ENCODE measurements around the gene TRMO. TPM values are rescaled to one million over a fixed set of nuclear protein-coding genes. Genes with fewer than 3 reads are reported as not detected.
"Not testable (repeated sequence)": the region's sequence is repeated elsewhere in the genome, so short reads cannot be mapped to it uniquely, and the experiment has no call there.

TRMO gene
- total RNA-seq, 2 experiments from 2014 or later: 14.9 to 15.4 TPM

DNA sequence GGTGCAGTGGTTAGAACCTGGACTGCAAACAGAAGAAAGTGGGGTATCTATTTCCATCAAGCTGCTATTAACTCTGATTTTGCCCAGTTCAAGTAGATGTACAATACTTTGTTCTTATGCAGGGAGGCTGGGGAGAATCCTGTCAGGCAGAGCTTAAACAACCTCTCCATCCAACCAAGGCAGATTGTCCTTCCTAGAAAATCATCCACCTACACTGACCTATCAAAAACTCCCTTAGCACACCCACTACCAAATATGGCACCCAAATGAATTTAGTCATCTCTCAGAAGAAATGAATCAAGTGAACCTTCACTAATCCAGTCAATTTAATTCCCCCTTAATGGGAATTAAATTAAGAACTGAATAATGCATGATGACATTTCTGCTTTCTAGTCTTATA, 34.0 kb upstream of the TRMO start:
- Mint-ChIP-seq H3K4me1 (peaks cover 3% of the 10 kb centered on the region), H3K27me3 (no peaks in the 10 kb centered on the region)
- CTCF ChIA-PET: interaction anchor here (0.7 to 5.2 kb wide), 4 partner anchors 16 to 728 kb away, joined by 3 to 41 read pairs (median 7); partner anchors contain the start of genes ANP32B and TRMO

DNA sequence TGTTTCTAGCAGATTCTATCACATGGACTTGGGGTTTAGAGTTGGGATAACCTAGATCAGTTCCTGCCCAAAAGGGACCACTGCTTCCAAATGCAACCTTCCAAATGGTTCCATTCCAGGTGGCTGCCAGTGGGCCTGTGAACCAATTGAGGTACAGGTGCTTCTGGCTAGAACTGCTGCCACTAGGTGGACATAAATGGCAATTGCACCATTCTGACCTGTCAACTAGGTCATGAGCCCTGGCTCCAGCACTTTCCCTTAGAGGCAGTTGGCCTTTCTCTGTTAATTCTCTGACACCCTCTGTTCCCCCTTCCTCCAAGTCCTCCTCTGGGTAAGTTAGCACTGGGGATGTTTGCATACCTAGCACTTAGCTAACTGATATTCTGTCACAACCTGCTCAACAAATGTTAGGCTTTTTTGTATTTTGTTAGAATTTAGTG, 32.3 kb upstream of the TRMO start:
- CTCF ChIA-PET: interaction anchor here (0.8 to 5.2 kb wide), 9 partner anchors 9 to 62 kb away, joined by 3 to 41 read pairs (median 3); partner anchors contain the start of genes ANP32B and TRMO
- H3K4me3 Mint-ChIP-seq: no peak overlapping the region
- peaks cover 8% of the 10 kb centered on the region for H3K27me3 Mint-ChIP-seq
- H3K36me3 Mint-ChIP-seq: no peaks in the 10 kb centered on the region
- DNase-seq (peak; percentile 72), ATAC-seq (peak; percentile 96)
- H3K4me1 Mint-ChIP-seq: peaks cover 7% of the 10 kb centered on the region
- no peaks in the 10 kb centered on the region for H3K9me3 Mint-ChIP-seq (ENCODE audit: low read depth)
- H3K27ac Mint-ChIP-seq: no peak overlapping the region

More for the DNA sequence above, 34.0 kb upstream of the TRMO start:
- Mint-ChIP-seq H3K27ac (no peak overlapping the region), H3K4me3 (no peak overlapping the region), H3K9me3 (ENCODE audit: low read depth) (no peaks in the 10 kb centered on the region), H3K36me3 (no peaks in the 10 kb centered on the region)
- ATAC-seq (no peak), DNase-seq (no peak)

- H3K27ac Mint-ChIP-seq; H3K4me1 Mint-ChIP-seq; H3K4me3 Mint-ChIP-seq; H3K9me3 Mint-ChIP-seq (ENCODE audit: low read depth); H3K36me3 Mint-ChIP-seq: not testable (repeated sequence)
- CTCF ChIA-PET: interaction anchor here (1.0 to 1.4 kb wide), 4 partner anchors 12 to 28 kb away, joined by 3 to 4 read pairs (median 3); partner anchors contain the start of gene TRMO
- DNase-seq: peak; percentile 46
- ATAC-seq: peak; percentile 53
- peaks cover 37% of the 10 kb centered on the region for H3K27me3 Mint-ChIP-seq
Measured at GRCh38 chr9:97950873-97951272, 28.6 kb upstream of the TRMO start.

DNA sequence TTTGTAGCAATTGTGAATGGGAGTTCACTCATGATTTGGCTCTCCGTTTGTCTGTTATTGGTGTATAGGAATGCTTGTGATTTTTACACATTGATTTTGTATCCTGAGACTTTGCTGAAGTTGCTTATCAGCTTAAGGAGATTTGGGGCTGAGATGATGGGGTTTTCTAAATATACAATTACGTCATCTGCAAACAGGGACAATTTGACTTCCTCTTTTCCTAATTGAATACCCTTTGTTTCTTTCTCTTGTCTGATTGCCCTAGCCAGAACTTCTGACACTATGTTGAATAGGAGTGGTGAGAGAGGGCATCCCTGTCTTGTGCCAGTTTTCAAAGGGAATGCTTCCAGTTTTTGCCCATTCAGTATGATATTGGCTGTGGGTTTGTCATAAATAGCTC, 24.8 kb upstream of the TRMO start:
- H3K9me3 Mint-ChIP-seq (ENCODE audit: low read depth); ATAC-seq; H3K4me1 Mint-ChIP-seq; H3K27ac Mint-ChIP-seq; H3K36me3 Mint-ChIP-seq; H3K4me3 Mint-ChIP-seq; DNase-seq: not testable (repeated sequence)
- peaks cover 37% of the 10 kb centered on the region for H3K27me3 Mint-ChIP-seq
- CTCF ChIA-PET: interaction anchor here (1.2 to 1.6 kb wide), 2 partner anchors 18 to 88 kb away, joined by 3 to 4 read pairs; no protein-coding TSS in a partner anchor

GRCh38 chr9:97945470-97945869, 23.2 kb upstream of the TRMO start:
- CTCF ChIA-PET: interaction anchor here (1.4 to 1.7 kb wide), 2 partner anchors 9 kb away, joined by 3 to 4 read pairs; no protein-coding TSS in a partner anchor
- DNase-seq; H3K36me3 Mint-ChIP-seq; H3K4me1 Mint-ChIP-seq; H3K27ac Mint-ChIP-seq; H3K4me3 Mint-ChIP-seq; H3K9me3 Mint-ChIP-seq (ENCODE audit: low read depth); ATAC-seq: not testable (repeated sequence)
- H3K27me3 Mint-ChIP-seq: peaks cover 37% of the 10 kb centered on the region

DNA sequence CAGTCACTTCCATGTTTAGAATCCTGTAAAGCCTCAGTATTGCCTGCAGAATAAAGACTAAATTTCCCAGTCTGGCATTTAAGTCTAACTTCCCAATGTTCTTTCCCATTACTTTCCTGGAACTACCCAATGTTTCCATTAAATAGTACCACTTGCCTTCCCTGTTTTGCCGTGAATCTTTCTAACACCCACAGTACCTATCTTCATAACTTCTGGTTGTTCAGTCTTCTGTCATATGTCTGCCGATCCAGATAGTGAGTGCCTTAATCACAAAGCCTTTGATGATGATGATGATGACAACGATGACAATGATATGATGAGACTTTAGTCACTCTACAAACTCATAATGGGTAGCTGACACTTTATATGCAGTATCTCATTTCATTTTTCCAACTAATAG, 22.3 kb upstream of the TRMO start:
- no peak overlapping the region for H3K4me3 Mint-ChIP-seq
- H3K36me3 Mint-ChIP-seq: no peaks in the 10 kb centered on the region
- H3K27me3 Mint-ChIP-seq: peaks cover 30% of the 10 kb centered on the region
- CTCF ChIA-PET: interaction anchor here (1.4 to 1.7 kb wide), 2 partner anchors 9 to 10 kb away, joined by 3 to 4 read pairs; no protein-coding TSS in a partner anchor
- no peaks in the 10 kb centered on the region for H3K4me1 Mint-ChIP-seq
- no peaks in the 10 kb centered on the region for H3K9me3 Mint-ChIP-seq (ENCODE audit: low read depth)
- DNase-seq: no peak
- no peak overlapping the region for H3K27ac Mint-ChIP-seq
- no peak for ATAC-seq

DNA sequence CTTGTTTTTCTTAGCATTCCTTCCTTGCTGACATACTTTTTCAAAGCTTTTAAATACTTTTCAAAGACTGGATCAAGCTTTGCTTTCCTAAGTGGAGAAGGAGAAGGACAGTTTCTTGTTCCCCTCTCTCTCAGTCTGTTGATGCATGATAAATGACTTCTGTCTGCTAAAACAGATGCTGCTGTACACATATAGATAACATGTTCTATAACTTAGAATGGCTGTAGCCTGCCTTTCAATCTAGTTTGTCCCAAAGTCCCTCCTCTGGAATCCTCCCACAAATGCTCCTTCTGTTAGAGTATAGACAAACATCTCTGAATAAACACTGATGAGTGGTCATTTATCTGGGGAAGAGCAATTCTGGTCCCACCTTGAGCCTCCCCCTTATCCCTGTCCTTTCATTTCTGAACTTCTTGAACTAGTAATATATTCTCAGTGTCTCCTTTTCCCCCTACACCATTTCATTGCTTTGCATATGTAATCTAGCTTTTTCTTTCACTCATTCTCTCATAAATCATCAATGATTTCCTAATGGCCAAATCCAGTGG, 21.1 kb upstream of the TRMO start:
- Mint-ChIP-seq H3K36me3 (no peaks in the 10 kb centered on the region), H3K4me3 (no peak overlapping the region), H3K27ac (no peak overlapping the region), H3K27me3 (peaks cover 19% of the 10 kb centered on the region), H3K4me1 (peaks cover 5% of the 10 kb centered on the region), H3K9me3 (ENCODE audit: low read depth) (no peaks in the 10 kb centered on the region)
- ATAC-seq (no peak), DNase-seq (no peak)
- CTCF ChIA-PET: interaction anchor here (1.5 to 1.7 kb wide), 3 partner anchors 19 to 23 kb away, joined by 5 read pairs; no protein-coding TSS in a partner anchor

- H3K36me3 Mint-ChIP-seq: no peaks in the 10 kb centered on the region
- peaks cover 4% of the 10 kb centered on the region for H3K27me3 Mint-ChIP-seq
- ATAC-seq: no peak
- H3K4me3 Mint-ChIP-seq: no peak overlapping the region
- DNase-seq: no peak
- H3K9me3 Mint-ChIP-seq (ENCODE audit: low read depth): no peaks in the 10 kb centered on the region
- CTCF ChIA-PET: interaction anchor here (0.6 to 1.7 kb wide), 2 partner anchors 19 to 37 kb away, joined by 3 to 5 read pairs; partner anchors contain the start of gene TRMO
- no peak overlapping the region for H3K27ac Mint-ChIP-seq
- H3K4me1 Mint-ChIP-seq: peaks cover 14% of the 10 kb centered on the region
Measured at GRCh38 chr9:97941323-97941722, 19.0 kb upstream of the TRMO start.

DNA sequence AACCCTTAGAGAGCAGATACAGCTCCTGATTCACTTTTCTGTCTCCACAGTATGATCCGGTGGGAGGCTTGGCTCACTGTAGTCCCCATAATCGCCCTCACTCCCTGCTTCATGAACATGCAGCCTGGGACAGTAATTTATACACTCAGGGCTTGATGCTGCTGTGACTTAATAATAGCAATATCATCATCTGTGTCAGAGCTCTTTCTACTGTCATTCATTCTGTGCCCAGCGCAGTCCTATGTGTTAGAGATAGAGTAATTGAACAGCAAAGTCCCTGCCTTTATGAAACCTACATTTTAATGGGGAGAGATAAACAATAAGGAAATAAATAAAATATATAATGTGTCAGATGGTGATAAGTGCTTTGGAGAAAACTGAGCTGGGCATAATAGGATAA, 18.4 kb upstream of the TRMO start:
- Mint-ChIP-seq H3K27me3 (no peaks in the 10 kb centered on the region), H3K36me3 (no peaks in the 10 kb centered on the region), H3K4me1 (peaks cover 16% of the 10 kb centered on the region), H3K9me3 (ENCODE audit: low read depth) (no peaks in the 10 kb centered on the region), H3K27ac (no peak overlapping the region), H3K4me3 (no peak overlapping the region)
- DNase-seq (no peak), ATAC-seq (no peak)
- CTCF ChIA-PET: interaction anchor here (0.7 to 1.2 kb wide), 2 partner anchors 8 to 17 kb away, joined by 3 to 4 read pairs; no protein-coding TSS in a partner anchor

DNA sequence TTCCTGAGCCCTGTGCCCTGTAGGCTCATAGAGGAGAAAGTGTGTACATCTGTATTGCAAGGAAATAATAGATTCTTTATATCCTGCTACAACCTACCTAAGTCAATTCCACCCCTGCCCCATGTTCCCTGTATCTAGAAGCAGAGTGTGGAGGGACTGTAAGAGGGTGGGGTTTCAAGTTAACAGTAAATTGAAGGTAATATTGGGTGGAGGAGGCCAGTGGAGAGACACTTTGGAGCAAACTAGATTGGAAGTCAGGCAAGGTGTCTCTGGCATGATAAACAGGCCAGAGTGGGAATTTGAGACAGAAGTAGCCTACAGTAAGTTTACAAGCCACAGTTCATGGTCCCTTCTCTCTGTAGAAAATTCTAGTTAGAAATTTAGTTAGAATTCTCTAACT, 17.9 kb upstream of the TRMO start:
- CTCF ChIA-PET: interaction anchor here (0.7 to 1.2 kb wide), 2 partner anchors 8 to 16 kb away, joined by 3 to 4 read pairs; no protein-coding TSS in a partner anchor
- no peak for ATAC-seq
- peaks cover 16% of the 10 kb centered on the region for H3K4me1 Mint-ChIP-seq
- no peaks in the 10 kb centered on the region for H3K9me3 Mint-ChIP-seq (ENCODE audit: low read depth)
- no peak for DNase-seq
- no peak overlapping the region for H3K27ac Mint-ChIP-seq
- H3K4me3 Mint-ChIP-seq: no peak overlapping the region
- no peaks in the 10 kb centered on the region for H3K27me3 Mint-ChIP-seq
- H3K36me3 Mint-ChIP-seq: no peaks in the 10 kb centered on the region

DNA sequence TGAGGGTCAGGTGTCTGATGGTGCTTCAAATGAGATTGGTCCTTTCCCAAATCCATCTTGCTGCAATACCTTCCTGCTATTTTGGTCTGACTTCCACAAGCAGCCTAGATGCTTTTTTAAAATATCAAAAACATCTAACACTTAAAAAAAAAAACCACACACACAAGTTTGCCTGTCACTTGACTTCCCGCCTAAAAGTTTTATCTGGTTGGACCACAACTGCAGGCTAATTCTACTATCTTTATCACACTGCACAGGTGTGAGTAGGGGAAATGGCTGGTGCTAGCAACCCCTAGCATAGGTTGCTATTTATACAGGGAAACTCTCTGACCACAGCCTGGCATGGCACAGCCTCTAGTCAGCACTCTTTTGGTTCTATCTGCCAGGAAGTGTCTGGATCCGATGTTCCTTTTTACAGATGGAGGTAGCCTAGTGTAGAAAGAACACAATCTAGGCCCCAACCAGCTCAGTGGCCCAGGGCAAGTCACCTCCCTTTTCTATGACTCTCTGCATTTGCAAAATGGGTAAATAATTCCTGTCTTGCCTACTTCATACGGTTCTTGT, 15.9 kb upstream of the TRMO start, which contains the start of gene HEMGN:
Gene HEMGN (minus strand): TSS at position 92 of the 564 bp plus-strand sequence. CDS start 36 bp downstream, at position 56.
- Mint-ChIP-seq H3K4me1 (peaks cover 16% of the 10 kb centered on the region), H3K27me3 (no peaks in the 10 kb centered on the region), H3K9me3 (ENCODE audit: low read depth) (no peaks in the 10 kb centered on the region), H3K27ac (peak within 1 kb of the TSS; percentile 40), H3K36me3 (no peaks in the 10 kb centered on the region), H3K4me3 (no peak within 1 kb of the TSS)
- DNase-seq (peak; percentile 59), ATAC-seq (peak; percentile 66)
- CTCF ChIA-PET: interaction anchor here (1.0 to 5.3 kb wide), 3 partner anchors 12 to 45 kb away, joined by 4 to 31 read pairs (median 6); partner anchors contain the start of genes ANP32B and TRMO

DNA sequence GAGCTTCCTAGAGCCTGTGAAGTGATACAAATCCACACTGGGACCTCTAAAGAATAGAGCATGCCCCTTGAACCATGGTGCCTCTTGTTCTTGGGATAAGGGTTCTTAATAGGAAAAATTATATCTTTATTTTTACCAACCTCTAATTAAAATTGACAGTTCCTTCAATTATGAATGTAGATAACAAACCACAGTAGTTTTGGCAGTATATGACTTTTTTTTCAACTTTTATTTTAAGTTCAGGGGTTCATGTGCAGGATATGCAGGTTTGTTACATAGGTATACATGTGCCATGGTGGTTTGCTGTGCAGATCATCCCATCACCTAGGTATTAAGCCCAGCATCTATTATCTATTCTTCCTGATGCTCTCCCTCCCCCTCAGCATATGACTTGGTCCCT, 14.7 kb upstream of the TRMO start:
- DNase-seq: no peak
- peaks cover 16% of the 10 kb centered on the region for H3K4me1 Mint-ChIP-seq
- H3K4me3 Mint-ChIP-seq: no peak overlapping the region
- CTCF ChIA-PET: interaction anchor here (1.0 to 5.3 kb wide), 4 partner anchors 11 to 98 kb away, joined by 3 to 31 read pairs (median 5); partner anchors contain the start of genes ANP32B and TRMO
- no peak overlapping the region for H3K27ac Mint-ChIP-seq
- no peaks in the 10 kb centered on the region for H3K36me3 Mint-ChIP-seq
- ATAC-seq: no peak
- H3K9me3 Mint-ChIP-seq (ENCODE audit: low read depth): no peaks in the 10 kb centered on the region
- no peaks in the 10 kb centered on the region for H3K27me3 Mint-ChIP-seq

DNA sequence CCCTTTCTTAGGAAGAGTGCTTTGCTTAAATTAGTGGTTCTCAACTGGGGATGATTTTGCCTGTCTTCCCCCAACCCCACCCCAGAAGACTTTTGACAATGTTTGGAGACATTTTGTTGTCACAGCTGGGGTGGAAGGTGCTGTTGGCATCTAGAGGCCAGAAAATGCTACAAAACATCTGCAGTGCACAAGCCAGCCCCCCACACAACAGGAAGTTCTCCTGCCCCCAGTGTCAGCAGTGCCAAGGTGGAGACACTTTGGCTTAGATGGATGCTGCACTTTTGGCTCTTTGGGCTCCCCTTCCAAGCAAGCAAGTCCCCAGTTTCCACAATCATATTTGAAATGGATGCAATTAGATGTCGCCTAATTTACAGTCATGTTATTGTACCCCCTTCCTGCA, 13.0 kb upstream of the TRMO start:
- DNase-seq: no peak
- Mint-ChIP-seq H3K9me3 (ENCODE audit: low read depth) (no peaks in the 10 kb centered on the region), H3K4me1 (peaks cover 29% of the 10 kb centered on the region), H3K4me3 (no peak overlapping the region), H3K27ac (no peak overlapping the region), H3K27me3 (no peaks in the 10 kb centered on the region), H3K36me3 (no peaks in the 10 kb centered on the region)
- no peak for ATAC-seq
- CTCF ChIA-PET: interaction anchor here (1.2 to 5.3 kb wide), 5 partner anchors 10 to 100 kb away, joined by 3 to 31 read pairs (median 4); partner anchors contain the start of gene TRMO

Data from activated CD8-positive, alpha-beta memory T cell treated with anti-CD3 and anti-CD28 coated beads, Interleukin-2, amount 10 ng/mL, durations not matched to agents 7 days and 5 days (primary cell).